ENCODE results near the gene WNT10A. TPM values are rescaled to one million over a fixed set of nuclear protein-coding genes. Genes with fewer than 3 reads are reported as not detected.

WNT10A gene
- not detected in 2 replicates for total RNA-seq (ENCODE audit: low replicate concordance)

DNA sequence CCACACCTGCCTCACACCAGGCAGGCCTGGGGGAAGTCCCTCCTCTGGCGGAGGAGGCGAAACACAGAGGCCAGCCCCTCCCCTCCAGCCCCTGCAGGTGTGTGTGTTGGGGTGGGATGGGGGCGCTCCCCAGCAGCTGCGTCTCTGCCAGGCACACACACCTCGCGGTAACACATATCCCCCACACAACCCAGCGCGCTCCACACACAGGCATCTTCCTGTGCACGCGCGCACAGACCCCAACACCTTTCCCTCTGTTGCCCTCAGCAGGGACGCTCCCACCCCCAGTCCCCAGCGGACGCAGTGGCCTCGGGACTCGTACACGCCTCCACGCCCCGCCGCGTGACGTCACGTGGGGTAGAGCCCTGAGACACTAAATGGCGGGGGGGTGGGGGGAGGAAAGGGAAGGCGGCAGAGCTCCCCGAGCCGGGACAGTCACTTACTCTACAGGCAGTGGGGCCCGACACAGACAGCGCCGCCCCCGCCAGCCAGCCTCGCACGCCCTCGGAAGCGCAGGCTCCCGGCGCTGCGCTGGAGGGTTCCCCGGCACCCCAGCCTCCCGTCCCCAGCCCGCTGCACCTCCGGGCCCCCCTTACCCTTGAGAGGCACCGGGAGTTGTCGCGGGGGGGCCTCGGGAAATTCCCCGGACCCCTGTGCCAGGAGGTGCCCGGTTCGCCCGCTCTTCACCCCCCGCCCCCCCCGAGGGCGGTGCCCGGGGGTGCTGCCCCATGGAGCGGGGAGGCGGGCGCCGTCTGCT, at the start of gene WNT10A:
Gene WNT10A, plus strand, starts transcription at position 751 of the 757 bp plus-strand sequence. CDS start 144 bp downstream, outside the sequence.

DNA sequence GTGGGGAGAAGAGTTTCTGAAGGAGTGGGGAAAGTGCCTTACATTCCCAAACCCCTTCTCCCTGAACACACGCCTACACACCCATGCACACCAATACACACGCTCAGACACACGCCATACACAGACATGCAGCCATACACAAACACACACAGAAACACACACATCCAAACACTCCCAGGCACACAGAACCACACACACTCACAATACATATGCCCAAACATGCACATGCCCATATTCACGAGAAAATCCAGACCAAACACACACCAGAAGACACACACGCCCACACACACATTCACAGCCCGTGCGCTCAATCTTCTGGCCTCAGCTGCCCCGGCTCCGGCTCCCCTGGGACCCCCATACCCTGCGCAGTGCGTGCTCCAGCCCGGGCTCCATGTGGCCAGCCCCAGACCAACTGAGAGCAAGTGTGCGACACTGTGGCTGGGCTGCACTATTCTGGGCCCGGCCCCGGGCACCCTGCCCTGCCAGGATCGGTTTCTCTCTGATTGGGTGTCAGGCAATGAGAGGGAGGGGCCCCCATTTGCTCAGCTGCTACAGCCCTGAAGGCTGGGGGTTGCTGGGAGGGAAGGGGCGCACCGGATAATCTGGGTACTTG, 49.2 kb upstream of the WNT10A start, which contains the start of gene PRKAG3:
Gene PRKAG3, minus strand, starts transcription at position 426 of the 613 bp plus-strand sequence.

DNA sequence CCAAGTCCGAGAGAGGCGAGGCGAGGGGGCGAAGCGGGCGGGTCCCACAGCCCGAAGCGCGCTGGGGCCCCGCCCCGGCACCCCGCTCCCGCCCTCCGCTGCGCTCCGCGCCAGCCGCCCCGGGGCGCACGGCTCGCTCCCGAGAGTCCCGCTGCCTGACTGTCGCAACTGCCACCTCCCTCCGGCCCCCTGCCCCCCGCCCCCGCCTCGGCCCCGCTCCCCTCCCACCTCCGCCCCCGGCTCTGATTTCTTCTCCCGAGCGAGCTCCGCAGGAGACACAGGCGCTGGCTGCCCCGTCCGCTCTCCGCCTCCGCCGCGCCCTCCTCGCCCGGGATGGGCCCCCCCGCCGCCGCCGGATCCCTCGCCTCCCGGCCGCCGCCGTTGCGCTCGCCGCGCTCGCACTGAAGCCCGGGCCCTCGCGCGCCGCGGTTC, 21.1 kb upstream of the WNT10A start, which contains the start of gene WNT6:
Gene WNT6, plus strand, starts transcription at position 250 of the 432 bp plus-strand sequence. CDS start 233 bp downstream, outside the sequence.

Other genes starting within 250 kb of the WNT10A start
- gene ZNF142, start 221.2 kb upstream of the WNT10A start, total RNA-seq (ENCODE audit: low replicate concordance): 2.1 and 5.7 TPM in 2 replicates
- gene BCS1L, start 221.2 kb upstream of the WNT10A start, total RNA-seq (ENCODE audit: low replicate concordance): 24.1 and 34.0 TPM in 2 replicates
- gene RNF25, start 208.8 kb upstream of the WNT10A start, total RNA-seq (ENCODE audit: low replicate concordance): 30.5 and 31.3 TPM in 2 replicates
- gene STK36, start 208.8 kb upstream of the WNT10A start, total RNA-seq (ENCODE audit: low replicate concordance): 10.4 and 34.3 TPM in 2 replicates
- gene TTLL4, start 170.0 kb upstream of the WNT10A start, total RNA-seq (ENCODE audit: low replicate concordance): 4.8 and 5.6 TPM in 2 replicates
- 5.3 and 25.6 TPM in 2 replicates for gene CYP27A1, start 98.7 kb upstream of the WNT10A start, total RNA-seq (ENCODE audit: low replicate concordance)
- 4.1 TPM in 1 of 2 replicates, not detected in the other for gene PRKAG3, start 49.0 kb upstream of the WNT10A start, total RNA-seq (ENCODE audit: low replicate concordance)
- not detected in 2 replicates for gene WNT6, start 21.0 kb upstream of the WNT10A start, total RNA-seq (ENCODE audit: low replicate concordance)
- 0.08 TPM in 1 of 2 replicates, not detected in the other for gene CDK5R2, start 78.8 kb downstream of the WNT10A start, total RNA-seq (ENCODE audit: low replicate concordance)
- gene FEV, start 104.3 kb downstream of the WNT10A start, total RNA-seq (ENCODE audit: low replicate concordance): not detected in 2 replicates
- not detected in 2 replicates for gene CRYBA2, start 112.6 kb downstream of the WNT10A start, total RNA-seq (ENCODE audit: low replicate concordance)
- not detected in 2 replicates for gene CFAP65, start 160.7 kb downstream of the WNT10A start, total RNA-seq (ENCODE audit: low replicate concordance)
- gene IHH, start 180.1 kb downstream of the WNT10A start, total RNA-seq (ENCODE audit: low replicate concordance): under 0.01 TPM in 1 of 2 replicates, not detected in the other